ENCODE data around the gene PTDSS2. TPM values are rescaled to one million over a fixed set of nuclear protein-coding genes. Genes with fewer than 3 reads are reported as not detected.

Gene PTDSS2
- total and polyA plus RNA-seq, 9 of the 15 experiments (the other 6 are each of a cell fraction or from before 2014, with no cell fraction given), result 0.45 to 53.9 (median 17.2) TPM

DNA sequence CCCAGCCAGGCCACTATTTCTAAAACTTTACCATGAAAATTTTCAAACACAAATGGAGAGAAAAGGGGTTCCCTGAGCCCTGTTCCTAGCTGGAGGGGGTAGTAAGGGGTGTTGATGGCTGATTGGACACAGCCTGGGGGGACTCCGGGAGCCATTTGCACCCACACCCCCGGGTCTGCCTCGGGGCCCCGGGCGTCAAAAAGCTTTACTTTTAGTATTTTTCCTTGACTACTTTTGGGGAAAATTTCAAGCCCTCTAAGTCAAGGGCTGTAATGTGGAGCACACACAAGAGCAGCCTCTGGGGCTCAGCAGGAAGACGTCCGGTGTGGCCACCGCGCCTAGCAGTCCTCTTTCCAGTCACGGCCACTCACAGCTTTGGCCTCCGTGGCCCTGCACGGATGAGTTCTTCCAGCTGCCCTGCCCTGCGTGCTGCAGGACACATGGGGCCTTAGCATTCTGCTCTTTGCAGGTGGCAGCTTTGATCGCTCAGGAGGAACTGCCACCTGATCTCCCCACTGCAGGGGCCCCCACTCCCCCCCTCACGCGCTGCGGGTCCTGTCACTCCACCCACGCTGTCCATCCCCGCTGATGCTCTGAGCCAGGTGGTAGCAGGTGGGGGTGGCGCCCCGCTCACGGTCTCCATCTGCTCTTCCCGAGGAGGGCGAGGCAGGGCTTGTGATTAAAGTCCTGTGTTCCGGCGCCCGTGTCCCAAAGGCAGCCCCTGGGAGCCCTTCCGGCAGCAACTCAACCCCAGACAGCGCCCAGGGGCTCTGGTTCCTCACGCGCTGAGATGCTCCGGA, 42.5 kb downstream of the PTDSS2 start (continued):
- TF ChIP-seq, protein P1, sequence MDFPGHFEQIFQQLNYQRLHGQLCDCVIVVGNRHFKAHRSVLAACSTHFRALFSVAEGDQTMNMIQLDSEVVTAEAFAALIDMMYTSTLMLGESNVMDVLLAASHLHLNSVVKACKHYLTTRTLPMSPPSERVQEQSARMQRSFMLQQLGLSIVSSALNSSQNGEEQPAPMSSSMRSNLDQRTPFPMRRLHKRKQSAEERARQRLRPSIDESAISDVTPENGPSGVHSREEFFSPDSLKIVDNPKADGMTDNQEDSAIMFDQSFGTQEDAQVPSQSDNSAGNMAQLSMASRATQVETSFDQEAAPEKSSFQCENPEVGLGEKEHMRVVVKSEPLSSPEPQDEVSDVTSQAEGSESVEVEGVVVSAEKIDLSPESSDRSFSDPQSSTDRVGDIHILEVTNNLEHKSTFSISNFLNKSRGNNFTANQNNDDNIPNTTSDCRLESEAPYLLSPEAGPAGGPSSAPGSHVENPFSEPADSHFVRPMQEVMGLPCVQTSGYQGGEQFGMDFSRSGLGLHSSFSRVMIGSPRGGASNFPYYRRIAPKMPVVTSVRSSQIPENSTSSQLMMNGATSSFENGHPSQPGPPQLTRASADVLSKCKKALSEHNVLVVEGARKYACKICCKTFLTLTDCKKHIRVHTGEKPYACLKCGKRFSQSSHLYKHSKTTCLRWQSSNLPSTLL (IDR thresholded peaks at IDR 0.05), result no peak
- TF ChIP-seq POLR2G (IDR thresholded peaks at IDR 0.05; ENCODE audit: low read depth, low read length) (peak; percentile 82), POLR2B (IDR thresholded peaks at IDR 0.05; ENCODE audit: low read depth, partially characterized antibody) (peak; percentile 20), GATAD2B (IDR thresholded peaks at IDR 0.05; ENCODE audit: borderline replicate concordance) (no peak)
- TF ChIP-seq, protein P2, sequence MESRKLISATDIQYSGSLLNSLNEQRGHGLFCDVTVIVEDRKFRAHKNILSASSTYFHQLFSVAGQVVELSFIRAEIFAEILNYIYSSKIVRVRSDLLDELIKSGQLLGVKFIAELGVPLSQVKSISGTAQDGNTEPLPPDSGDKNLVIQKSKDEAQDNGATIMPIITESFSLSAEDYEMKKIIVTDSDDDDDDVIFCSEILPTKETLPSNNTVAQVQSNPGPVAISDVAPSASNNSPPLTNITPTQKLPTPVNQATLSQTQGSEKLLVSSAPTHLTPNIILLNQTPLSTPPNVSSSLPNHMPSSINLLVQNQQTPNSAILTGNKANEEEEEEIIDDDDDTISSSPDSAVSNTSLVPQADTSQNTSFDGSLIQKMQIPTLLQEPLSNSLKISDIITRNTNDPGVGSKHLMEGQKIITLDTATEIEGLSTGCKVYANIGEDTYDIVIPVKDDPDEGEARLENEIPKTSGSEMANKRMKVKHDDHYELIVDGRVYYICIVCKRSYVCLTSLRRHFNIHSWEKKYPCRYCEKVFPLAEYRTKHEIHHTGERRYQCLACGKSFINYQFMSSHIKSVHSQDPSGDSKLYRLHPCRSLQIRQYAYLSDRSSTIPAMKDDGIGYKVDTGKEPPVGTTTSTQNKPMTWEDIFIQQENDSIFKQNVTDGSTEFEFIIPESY (CRISPR knock-in tag; IDR thresholded peaks at IDR 0.05), result 0 out of 2 replicates have a peak, but pooled peaks have one; percentile 23
